NCI-H82 (cell line): ENCODE data around the gene GJA5.

Source experiments
- DNase-seq: peaks from one replicate; lab custom pipeline; 2025; lab: John Stamatoyannopoulos, UW

Gene GJA5

DNA sequence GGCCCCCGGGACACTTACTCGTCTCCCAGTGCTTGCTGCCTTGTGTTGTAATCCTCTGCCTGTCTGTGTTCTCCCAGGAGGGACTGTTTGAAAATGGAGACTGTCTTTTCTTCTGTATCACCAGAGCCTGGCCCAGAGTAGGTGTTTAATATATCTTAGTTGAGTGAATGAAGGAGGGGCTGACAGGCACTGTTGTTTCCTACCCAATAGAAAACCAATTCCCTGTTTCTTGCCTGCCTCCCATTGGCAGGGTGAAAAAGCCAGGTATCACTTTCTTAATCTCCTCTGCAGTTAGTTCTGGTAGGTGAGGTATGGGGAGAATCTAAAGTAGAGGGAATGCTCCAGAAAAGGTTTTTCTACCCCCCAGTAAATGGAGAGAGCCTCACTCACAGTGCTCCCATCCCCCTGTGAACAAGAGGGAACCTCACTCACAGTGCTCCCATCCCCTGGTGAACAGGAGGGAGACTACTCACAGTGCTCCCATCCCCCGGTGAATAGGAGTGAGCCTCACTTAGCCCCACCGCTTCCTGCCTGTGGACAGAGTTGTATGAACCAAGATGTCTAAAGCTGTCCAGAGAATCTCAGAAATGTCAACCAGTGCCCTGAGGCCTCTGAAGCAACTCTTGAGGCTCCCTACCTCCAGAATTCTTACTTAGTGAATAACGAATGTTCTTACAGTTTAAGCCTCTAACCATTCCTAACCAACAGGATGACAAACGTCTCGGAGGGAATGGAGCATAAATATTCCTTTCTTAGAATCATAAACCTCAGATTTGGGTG lies at the start of gene GJA5:
GJA5 (minus strand) TSS at position 122 of the 780 bp plus-strand sequence. CDS start 1,364 bp downstream, outside the sequence.
- no peak for DNase-seq

DNA sequence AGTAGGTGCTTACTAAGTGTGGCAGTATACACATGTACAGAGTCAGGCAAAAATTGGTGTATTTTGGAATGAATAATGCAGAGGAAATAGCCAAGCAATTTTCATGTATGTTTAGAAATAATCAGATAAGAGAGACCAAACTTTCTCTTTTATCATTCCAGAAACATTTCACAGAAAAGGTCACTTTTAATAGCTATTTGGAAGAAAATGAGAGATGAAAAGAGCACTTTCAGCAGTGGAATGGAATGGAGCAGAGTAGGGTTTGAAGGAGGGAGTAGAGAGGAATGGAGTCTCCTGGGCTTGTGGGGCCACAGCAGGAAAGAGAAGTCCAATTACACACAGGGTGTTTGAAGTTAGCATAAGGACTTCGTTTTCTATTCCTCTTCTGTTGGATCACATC lies 48.8 kb upstream of the GJA5 start:
- no peak for DNase-seq

GRCh38 chr1:147808025-147808424 lies 47.6 kb upstream of the GJA5 start:
- no peak for DNase-seq

DNA sequence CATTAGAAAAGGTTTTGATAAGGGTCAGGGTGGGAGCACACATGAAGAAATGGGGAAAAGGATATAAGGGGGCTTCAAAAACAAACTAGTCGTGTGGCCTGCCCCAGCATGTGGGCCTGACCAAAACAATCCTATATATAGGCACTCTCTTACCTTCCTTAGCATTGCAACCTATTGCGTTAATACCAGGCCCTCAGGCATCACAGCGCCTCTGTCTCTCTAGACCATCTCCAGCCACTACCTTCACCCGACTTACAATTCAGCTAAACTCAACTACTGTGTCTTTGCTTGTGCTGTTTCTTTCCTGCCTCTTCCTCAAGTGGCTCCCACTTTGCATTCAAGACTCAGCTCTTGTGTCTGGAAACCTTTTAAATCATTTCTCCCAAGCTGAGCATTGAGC lies 47.0 kb upstream of the GJA5 start:
- no peak for DNase-seq

- no peak for DNase-seq
Observed at GRCh38 chr1:147804942-147805723, 44.7 kb upstream of the GJA5 start.

DNA sequence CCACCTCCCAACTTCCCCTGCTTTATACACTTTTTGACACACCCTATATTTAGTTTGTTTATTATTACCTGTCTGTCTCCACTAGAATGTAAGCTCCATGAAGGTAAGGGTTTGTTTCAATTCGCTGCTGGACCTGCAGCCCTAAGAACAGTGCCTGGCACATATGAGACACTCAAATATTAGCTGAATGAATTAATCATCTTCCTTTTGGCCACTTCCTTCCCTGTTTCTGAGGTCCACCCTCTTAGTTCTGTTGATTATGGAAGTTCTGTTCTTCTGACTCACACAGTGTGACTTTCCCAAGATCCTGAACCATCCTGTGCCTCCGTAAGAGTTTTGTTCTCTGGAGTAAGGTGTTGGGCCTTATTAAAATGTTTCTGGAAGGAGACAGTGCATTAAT lies 40.4 kb upstream of the GJA5 start:
- DNase-seq: no peak

DNA sequence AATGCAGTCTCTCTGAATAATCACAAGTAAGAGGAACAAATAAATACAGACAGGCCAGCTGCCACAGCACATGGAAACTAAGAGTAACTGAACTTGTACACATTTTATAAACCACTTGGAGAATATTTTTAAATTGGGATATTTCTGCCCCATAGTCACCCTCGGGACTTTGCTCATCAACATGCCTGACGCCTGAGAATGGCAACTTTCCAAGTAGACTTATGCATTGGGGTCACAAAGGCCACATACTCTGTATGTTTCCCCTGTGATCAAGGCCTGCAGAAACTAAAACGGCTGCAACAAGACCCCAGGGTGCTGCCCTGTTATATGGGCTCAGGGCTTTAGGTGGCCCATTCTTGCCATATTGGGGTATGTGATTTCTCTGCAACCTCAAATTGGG lies 38.3 kb upstream of the GJA5 start:
- peak; percentile 26 for DNase-seq

- no peak for DNase-seq
Observed at GRCh38 chr1:147794570-147794969, 34.2 kb upstream of the GJA5 start.

DNA sequence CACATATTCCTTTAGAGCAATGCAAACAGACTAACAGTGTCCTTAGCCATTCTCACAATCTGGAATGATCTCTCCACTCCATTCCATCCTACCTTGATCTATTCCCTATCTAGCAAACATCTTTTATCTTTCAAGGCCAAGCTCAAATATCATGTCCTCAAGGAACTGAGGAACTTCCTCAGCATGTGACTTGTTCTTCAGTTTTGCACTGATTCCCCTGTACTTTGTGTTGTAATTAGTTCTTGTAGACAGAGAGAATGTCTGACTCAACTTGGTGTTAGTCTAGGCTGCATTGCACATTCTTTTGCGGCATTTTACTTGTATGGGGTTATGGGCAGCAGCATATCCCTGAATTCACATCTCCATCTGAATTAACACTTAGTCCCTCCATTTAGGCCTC lies 31.5 kb upstream of the GJA5 start:
- DNase-seq: no peak

DNA sequence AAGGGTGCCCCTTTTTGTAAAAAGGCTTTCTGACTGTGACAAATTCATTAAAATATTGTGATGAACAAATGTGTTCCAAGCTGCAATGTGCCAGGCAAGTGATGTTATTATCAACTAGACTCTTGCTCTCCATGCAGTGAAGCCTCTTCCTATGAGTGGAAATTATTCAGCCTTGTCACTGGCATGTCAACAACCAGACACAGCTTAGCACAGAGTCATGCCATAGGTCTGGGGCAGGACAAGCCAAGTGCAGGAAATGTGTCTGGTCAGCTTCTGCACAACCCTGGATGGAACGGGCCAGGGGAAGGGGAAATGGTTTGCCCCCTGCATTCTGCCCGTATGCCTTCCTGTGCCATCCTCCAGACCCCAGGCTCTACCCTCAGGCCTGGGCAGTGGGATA lies 27.4 kb upstream of the GJA5 start:
- no peak for DNase-seq

DNA sequence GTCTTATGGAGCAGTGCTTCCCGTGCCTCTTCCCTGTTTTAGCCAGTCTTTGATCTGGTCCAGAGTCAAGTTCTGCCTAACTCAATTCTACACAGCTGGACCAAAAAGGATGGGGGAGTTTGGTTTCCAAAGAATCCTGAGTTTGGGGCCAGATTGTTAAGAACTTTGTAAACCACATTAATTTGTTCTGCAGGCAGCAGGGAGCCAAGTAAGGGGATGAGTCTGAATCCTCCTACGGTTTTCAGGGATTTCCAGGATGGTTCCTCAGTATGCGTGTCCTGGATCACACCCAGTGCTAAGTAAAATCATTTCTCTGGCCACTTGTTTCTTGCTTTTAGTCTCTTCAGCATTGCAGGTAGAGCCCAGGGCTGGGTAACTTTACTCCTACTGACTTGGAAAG lies 26.1 kb upstream of the GJA5 start:
- no peak for DNase-seq

DNA sequence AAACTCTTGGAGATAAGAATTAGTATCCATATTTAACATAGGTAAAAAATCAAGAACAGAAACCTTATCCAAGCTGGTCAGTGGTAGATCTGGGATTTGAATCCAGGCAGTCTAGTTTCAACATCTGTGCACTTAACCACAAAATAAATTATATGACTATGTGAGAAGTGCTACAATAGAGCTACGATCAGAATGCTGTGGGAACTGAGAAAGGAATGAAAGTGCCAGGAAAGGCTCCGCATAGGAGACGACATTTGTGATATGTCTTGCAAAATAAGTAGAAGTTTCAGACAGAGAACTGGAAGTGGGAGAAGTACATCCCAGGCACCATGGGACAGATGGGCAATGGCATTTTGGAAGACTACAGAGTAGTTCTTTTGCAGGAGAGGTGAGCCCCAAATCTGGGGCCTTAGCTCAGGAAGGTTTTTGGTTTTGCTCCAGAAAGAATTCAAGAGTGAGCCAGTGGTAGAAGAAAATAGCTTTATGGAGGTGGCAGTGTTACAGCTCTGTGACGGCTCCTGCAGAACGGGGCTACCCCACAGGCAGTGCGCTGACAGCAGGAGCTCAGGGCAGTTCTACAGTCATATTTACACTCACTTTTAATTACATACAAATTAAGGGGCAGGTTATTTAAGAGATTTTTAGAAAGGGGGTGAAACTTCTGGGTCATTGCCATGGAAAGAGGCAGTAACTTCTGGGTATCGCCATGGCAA lies 25.5 kb upstream of the GJA5 start:
- no peak for DNase-seq

DNA sequence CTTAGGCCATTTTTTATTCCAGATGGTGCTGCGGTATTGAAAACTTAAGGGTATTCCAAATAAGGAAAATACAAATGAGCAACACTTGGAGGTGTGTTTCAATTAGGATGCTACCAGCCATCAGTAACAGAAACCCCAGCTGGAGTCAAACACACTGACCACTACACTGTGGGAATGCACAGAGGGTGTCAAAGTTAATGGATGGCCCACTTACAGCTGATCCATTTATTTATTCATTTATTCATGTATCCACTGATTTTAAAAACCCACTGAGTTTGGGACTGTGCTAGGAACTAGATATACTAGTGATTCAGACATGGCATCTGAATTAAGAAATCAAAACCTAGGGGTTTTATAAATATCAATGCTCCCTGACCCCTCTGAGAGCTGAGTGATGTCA lies 24.5 kb upstream of the GJA5 start:
- no peak for DNase-seq

DNA sequence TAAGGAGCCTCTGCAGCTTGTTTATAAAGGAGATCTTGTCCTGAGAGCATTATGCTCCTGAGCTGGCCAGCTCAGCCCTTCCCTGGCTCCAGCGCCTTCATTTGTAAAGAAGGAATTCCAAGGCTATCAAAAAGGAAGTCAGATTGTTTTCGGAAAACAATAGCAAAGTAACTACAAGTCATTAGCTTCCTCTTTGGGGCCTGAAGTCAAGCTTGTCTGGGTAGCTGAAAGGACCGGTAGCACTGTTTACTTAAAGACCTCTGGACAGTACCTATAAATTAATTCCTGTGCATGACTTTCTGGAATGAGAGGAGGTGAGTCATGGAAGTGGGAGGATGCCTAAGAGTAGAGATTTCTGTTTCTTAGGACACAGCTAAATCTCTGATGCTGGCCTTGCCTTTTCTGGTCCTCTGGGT lies 20.7 kb upstream of the GJA5 start:
- DNase-seq: no peak

DNA sequence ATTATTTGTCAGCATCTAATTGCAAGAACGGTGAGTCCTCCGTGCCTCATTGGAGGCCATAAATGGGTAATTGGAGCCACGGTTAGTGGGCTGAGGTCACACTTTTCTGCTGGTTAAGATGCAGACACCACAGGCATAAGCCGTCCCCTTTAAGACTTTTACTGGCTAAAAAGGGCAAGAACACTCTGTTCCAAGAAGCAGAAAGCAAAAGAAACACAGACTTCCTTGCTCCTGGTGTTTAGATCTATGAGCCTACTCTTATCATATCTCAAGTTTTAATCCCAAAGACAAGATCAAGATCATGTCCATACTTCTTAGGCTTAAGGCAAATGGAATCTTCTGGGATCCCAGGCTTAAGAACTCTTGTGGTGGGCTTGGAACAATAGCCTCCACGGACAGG lies 17.3 kb upstream of the GJA5 start:
- DNase-seq: no peak

GRCh38 chr1:147773215-147773715 lies 12.9 kb upstream of the GJA5 start:
- no peak for DNase-seq

DNA sequence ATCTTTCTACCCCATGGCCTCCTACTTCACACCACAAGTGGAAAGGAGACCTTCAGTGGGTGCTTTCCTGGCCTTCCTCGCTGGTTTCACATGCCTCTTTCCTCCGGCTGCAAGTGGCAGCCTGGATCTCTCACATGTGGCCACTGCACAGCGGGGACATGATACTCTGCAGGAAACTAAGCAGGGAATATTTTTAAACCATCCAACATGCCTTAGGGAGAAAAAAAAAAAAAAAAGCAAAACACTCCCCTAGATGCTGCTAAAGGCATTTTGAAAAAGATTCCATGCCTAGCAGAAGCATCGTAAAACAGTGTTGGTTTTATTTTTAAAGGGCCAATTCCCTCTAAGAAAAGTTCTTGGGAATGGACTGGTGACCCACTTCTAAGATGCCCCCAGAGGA lies 12.2 kb upstream of the GJA5 start:
- no peak for DNase-seq

DNA sequence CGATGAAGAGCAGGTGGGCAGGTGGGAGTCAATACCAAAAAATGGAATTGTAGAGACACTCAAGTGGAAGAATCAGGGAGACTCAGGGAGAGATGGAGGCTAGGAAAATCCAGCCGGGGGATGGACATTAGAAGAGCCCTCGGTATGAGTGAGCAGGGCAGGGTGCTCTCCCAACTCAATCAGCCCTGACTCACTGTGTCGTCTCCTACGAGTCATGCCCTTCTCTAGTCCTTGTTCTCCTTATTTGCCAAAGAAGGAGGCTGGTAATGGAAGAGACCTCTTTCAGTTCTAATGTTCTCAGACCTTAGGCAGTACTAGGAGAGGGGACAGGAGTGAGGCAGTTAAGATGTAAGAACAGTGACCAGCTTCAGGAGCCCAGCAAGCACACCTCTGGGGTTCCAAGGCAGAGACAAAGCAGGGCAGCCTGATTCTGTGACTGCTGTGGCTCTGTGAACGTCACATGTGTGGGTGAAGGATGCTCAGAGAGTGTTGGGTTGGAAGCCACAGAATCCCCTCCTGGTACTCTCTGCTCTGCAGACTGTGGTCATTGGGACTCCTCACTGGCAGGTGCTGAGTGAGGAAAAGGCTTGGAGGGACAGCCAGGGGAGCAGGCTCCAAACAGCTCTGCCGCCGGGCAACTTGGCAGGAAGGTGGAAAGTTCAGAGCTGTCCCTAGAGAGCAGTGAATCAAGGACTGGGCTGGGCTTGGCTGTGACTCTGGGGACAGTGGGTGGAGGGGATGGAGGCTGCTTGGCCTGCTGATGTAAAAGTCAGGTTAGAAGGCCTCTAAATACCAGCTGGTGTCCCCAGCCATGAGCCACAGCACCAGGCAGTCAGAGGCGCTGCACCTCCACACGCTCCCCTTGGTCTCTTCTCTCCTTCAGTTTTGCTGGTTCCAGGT lies 11.1 kb upstream of the GJA5 start:
- DNase-seq: no peak

GRCh38 chr1:147769106-147769505 lies 8.7 kb upstream of the GJA5 start:
- no peak for DNase-seq

DNA sequence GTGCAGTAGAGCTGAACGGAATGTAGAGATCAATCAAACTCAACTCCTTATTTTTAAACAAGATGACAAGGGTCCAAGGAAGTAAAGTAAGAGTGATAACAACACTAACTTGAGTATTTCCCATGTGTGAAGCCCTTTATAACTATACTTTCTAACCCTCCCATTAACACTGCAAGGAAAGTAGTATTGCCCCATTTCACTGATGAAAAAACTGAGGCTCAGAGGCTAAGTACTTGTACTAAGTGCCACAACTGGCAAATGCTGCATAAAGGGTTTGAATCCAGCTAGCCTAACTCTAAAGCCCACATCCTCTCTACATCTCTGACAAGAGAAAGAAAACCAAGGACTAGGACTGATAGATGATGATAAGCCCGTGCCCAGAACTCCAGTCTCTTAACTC lies 8.2 kb upstream of the GJA5 start:
- no peak for DNase-seq

- DNase-seq: no peak
Observed at GRCh38 chr1:147768101-147768500, 7.7 kb upstream of the GJA5 start.
